Omental fat pad (tissue), 4 donors: ENCODE measurements around the gene OAF. TPM values are rescaled to one million over a fixed set of nuclear protein-coding genes. Genes with fewer than 3 reads are reported as not detected.

Experiments
- ATAC-seq: fragments of 150-250 bp; one replicate; pipeline ENCODE4 v1.9.1; 2016; ENCODE audit warnings: mild to moderate bottlenecking, moderate library complexity; ENCODE audit not compliant: low FRiP score
- DNase-seq: peaks from one replicate; pipeline ENCODE4 v3.0.0-alpha.2; 2019; ENCODE audit warnings: low spot score
- CTCF ChIP-seq, 3 donors: fragments of 450-650 bp; IDR thresholded peaks; one replicate each; pipeline ENCODE4 v1.5.1; 2016 to 2017; ENCODE audit warnings: antibody characterized with exemption in 3 of 3, mild to moderate bottlenecking in 3 of 3, moderate library complexity in 2 of 3
- total RNA-seq, 4 donors: library from RNA; depleted of rRNA; stranded (reverse); fragments of >200 nt; gene quantifications; one replicate each; pipeline ENCODE4 v1.1.0, GENCODE V29; 2016

Gene OAF
- total RNA-seq, 4 donors from 2014 or later, result 32.3 to 97.4 (median 67.0) TPM

DNA sequence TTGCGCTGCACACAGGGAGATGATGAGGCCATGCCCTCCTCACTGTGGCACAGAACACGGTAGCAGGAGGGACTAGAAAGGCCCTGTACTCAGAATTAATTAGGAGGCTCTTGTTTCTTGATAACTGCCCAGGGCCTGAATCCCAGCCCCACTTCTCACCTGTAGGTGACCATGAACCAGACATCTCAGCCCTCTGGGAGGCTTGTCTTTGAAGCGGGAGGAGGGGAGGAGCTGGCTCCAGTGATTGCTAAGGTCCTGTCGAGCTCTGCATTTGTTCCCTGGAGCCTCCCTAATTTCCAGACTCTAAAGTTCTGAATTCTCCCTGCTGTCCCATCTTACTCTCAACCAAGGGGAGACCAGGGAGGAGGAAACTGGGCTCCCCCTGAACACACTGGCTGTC, 19.8 kb upstream of the OAF start:
- DNase-seq (no peak), ATAC-seq (no peak)
- no peak for TF ChIP-seq CTCF (IDR thresholded peaks at IDR 0.05)

GRCh38 chr11:120192831-120193625, 17.8 kb upstream of the OAF start:
- TF ChIP-seq CTCF (IDR thresholded peaks at IDR 0.05), result no peak
- ATAC-seq, result no peak
- DNase-seq, result no peak

- no peak for DNase-seq
- no peak for ATAC-seq
- no peak for TF ChIP-seq CTCF (IDR thresholded peaks at IDR 0.05)
Observed at GRCh38 chr11:120194166-120194565, 16.7 kb upstream of the OAF start.

DNA sequence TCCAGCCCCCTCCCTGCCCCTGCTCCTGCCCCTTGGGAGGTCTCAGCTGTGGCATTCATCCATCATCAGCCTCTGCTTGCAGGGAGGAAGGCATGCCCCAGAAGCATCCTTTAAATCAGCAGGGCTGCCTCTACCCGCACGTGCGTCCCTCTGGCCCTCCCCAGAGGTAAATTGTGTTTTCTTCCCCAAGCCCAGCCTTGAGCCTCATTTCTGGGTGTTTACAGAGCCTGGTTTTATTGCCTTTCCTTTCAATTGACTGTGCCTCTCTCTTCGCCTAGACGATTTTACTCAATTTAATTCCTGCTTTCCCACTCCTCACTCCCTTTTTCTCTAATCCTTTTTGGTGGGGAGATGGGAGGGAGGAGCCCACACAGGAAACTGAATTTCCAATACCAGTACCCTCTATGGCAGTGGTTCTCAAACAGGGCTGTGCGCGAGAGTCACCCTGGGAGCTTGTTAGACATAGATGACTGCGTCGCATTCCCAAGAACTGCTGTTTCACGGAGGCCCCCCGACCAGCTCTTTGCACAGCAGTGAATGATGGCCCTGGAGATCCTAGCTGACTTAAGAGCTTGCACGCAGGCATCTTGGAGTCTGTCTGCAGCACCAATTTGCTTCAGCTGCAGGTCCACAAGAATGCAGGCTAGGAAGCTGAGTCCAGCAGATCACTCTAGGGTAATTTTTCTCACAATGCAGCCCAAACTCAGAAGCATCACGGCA, 15.1 kb upstream of the OAF start:
- DNase-seq (no peak), ATAC-seq (no peak)

DNA sequence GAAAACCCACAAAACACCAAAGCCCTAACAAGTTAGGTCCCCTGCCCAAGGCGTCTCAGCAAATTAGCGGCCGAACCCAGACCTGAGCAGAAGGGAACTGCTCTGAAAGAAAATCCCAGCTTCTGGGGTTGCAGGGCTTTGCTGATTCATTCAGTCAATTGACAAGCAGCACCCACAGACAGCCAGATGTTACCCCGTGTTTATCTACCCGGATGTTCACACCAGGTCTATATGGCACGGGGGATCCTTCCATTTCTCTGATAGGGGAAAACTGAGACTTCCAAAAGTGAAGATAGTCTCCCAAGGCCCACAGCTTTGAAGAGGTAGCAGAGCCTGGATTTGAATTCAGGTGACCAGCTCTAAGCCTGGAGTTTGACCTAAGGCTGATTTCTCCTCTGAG, 14.0 kb upstream of the OAF start:
- no peak for ATAC-seq
- no peak for TF ChIP-seq CTCF (IDR thresholded peaks at IDR 0.05)
- DNase-seq, result no peak

More for the DNA sequence above, 15.1 kb upstream of the OAF start:
- TF ChIP-seq CTCF (IDR thresholded peaks at IDR 0.05), result no peak

- DNase-seq, result no peak
- no peak for ATAC-seq
- TF ChIP-seq CTCF (IDR thresholded peaks at IDR 0.05), result no peak
Observed at GRCh38 chr11:120197251-120197891, 13.5 kb upstream of the OAF start.
